SK-N-SH (cell line): ENCODE measurements around the gene MEF2C. TPM values are rescaled to one million over a fixed set of nuclear protein-coding genes. Genes with fewer than 3 reads are reported as not detected.
"Not testable (repeated sequence)": the region's sequence is repeated elsewhere in the genome, so short reads cannot be mapped to it uniquely, and the experiment has no call there.

ENCODE experiments used
- CTCF ChIA-PET: fragments of 300-600, 350-600 bp; formaldehyde crosslinking; extraction: SDS; loops from one replicate; lab custom pipeline; 2021; lab: Yijun Ruan, JAX
- POLR2A ChIA-PET: fragments of 350-600 bp; sonication (Branson Sonifier 250); formaldehyde crosslinking; extraction: SDS; loops from one replicate; lab custom pipeline; 2020; ENCODE audit warnings: antibody characterized with exemption, inconsistent platforms; lab: Yijun Ruan, JAX
- DNase-seq: peaks from one replicate; pipeline ENCODE4 v3.0.0; 2012
- H2AFZ ChIP-seq: fragments of 200-600 bp; sonication (generic); 2 replicates; pipeline ENCODE4 v1.8.1; 2016; ENCODE audit warnings: antibody characterized with exemption, mild to moderate bottlenecking, low read depth
- H3F3A ChIP-seq: fragments of 200-600 bp; sonication (generic); replicated peaks from 2 replicates; pipeline ENCODE3; 2016; ENCODE audit warnings: antibody characterized with exemption, mild to moderate bottlenecking; ENCODE audit not compliant: insufficient read depth
- H3K27ac ChIP-seq, 2 experiments: fragments of 200-500 bp in 1 of 2; fragments of 200-600 bp in 1 of 2; sonication (Bioruptor generic) in 1 of 2; sonication (generic), shearing (Covaris generic) in 1 of 2; 2 replicates each; pipeline versions ENCODE4 v1.5.1 to v1.6.1; 2014 to 2016; ENCODE audit warnings: low read depth in 2 of 2, inconsistent platforms in 1 of 2, low read length in 1 of 2, mild to moderate bottlenecking in 1 of 2, mixed read lengths in 1 of 2
- H3K27me3 ChIP-seq: fragments of 200-600 bp; sonication (generic), shearing (Covaris generic); 2 replicates; pipeline ENCODE4 v1.6.1; 2016; ENCODE audit warnings: mixed run types; ENCODE audit not compliant: insufficient read depth
- H3K36me3 ChIP-seq, 2 experiments: fragments of 200-500 bp in 1 of 2; fragments of 200-600 bp in 1 of 2; sonication (Bioruptor generic) in 1 of 2; sonication (generic) in 1 of 2; replicated peaks in 1 of 2; 2 replicates each; pipeline versions ENCODE3 to v1.5.1; 2014 to 2016; ENCODE audit warnings: low read length in 1 of 2, mild to moderate bottlenecking in 1 of 2; ENCODE audit not compliant: insufficient read depth in 2 of 2, control insufficient read depth in 1 of 2
- H3K4me1 ChIP-seq, 2 experiments: fragments of 200-500 bp in 1 of 2; fragments of 200-600 bp in 1 of 2; sonication (Bioruptor generic) in 1 of 2; sonication (generic), shearing (Covaris generic) in 1 of 2; 2 replicates each; pipeline versions ENCODE4 v1.5.1 to v1.6.1; 2014 to 2016; ENCODE audit warnings: low read depth in 1 of 2, low read length in 1 of 2, mixed run types in 1 of 2; ENCODE audit not compliant: insufficient read depth in 2 of 2, control insufficient read depth in 1 of 2
- H3K4me2 ChIP-seq: fragments of 200-600 bp; sonication (generic), shearing (Covaris generic); 2 replicates; pipeline ENCODE4 v1.6.1; 2017; ENCODE audit warnings: mixed run types
- H3K4me3 ChIP-seq, 2 experiments: fragments of 200-500 bp in 1 of 2; fragments of 200-600 bp in 1 of 2; sonication (Bioruptor generic) in 1 of 2; sonication (generic), shearing (Covaris generic) in 1 of 2; 2 replicates each; pipeline versions ENCODE4 v1.5.1 to v1.8.1; 2014 to 2016; ENCODE audit warnings: low read depth in 2 of 2, inconsistent platforms in 1 of 2, low read length in 1 of 2, mild to moderate bottlenecking in 1 of 2, mixed read lengths in 1 of 2, moderate library complexity in 1 of 2
- H3K79me2 ChIP-seq: fragments of 200-600 bp; sonication (generic); 2 replicates; pipeline ENCODE4 v1.8.1; 2017; ENCODE audit warnings: mild to moderate bottlenecking; ENCODE audit not compliant: insufficient read depth
- H3K9ac ChIP-seq: fragments of 200-600 bp; sonication (generic); 2 replicates; pipeline ENCODE4 v1.6.1; 2017; ENCODE audit warnings: mixed run types
- H3K9me2 ChIP-seq: fragments of 200-600 bp; sonication (generic); 2 replicates; pipeline ENCODE4 v1.6.1; 2017; ENCODE audit warnings: mixed run types
- H3K9me3 ChIP-seq: fragments of 200-600 bp; sonication (generic); 2 replicates; pipeline ENCODE4 v1.6.1; 2017; ENCODE audit warnings: mixed run types, mild to moderate bottlenecking, moderate library complexity
- H4K20me1 ChIP-seq: fragments of 200-600 bp; sonication (generic); 2 replicates; pipeline ENCODE4 v1.6.1; 2017; ENCODE audit warnings: mild to moderate bottlenecking, mixed run types; ENCODE audit not compliant: insufficient read depth
- CHD2 ChIP-seq: fragments of 150-350 bp; IDR thresholded peaks from 2 replicates; pipeline ENCODE4 v1.6.1; 2018; ENCODE audit warnings: low read length; ENCODE audit not compliant: partially characterized antibody
- EZH2phosphoT487 ChIP-seq: fragments of 200-600 bp; sonication (generic); IDR thresholded peaks from 2 replicates; pipeline ENCODE4 v1.6.1; 2017; ENCODE audit warnings: low read depth, mixed run types, mild to moderate bottlenecking, antibody characterized with exemption, moderate library complexity, borderline replicate concordance
- FOXJ3 ChIP-seq: sonication (generic); formaldehyde crosslinking; IDR thresholded peaks from 2 replicates; pipeline ENCODE4 v1.5.1; 2020; ENCODE audit warnings: mild to moderate bottlenecking, missing genetic modification reagents
- FOXM1 ChIP-seq: IDR thresholded peaks from 2 replicates; pipeline ENCODE4 v1.4.0; 2012; ENCODE audit warnings: low read depth, mild to moderate bottlenecking
- GATA2 ChIP-seq: sonication (generic); formaldehyde crosslinking; IDR thresholded peaks from 2 replicates; pipeline ENCODE4 v1.5.0; 2020; ENCODE audit warnings: mild to moderate bottlenecking, missing genetic modification reagents
- MEF2A ChIP-seq: IDR thresholded peaks from 2 replicates; pipeline ENCODE4 v1.4.0; 2012; ENCODE audit warnings: low read depth, borderline replicate concordance
- MXI1 ChIP-seq: IDR thresholded peaks from 2 replicates; pipeline ENCODE4 v1.6.1; 2012; ENCODE audit warnings: mild to moderate bottlenecking, low read depth, low read length, improper control_type of control experiment
- NRF1 ChIP-seq: IDR thresholded peaks from 2 replicates; pipeline ENCODE4 v1.6.1; 2012; ENCODE audit warnings: low read depth, mild to moderate bottlenecking, low read length
- POLR2AphosphoS5 ChIP-seq: IDR thresholded peaks from 2 replicates; pipeline ENCODE4 v1.6.1; 2012; ENCODE audit warnings: low read depth, low read length
- RAD21 ChIP-seq: IDR thresholded peaks from 2 replicates; pipeline ENCODE4 v1.6.1; 2012; ENCODE audit warnings: mild to moderate bottlenecking, low read length
- RCOR1 ChIP-seq: fragments of 150-350 bp; IDR thresholded peaks from 2 replicates; pipeline ENCODE4 v1.6.1; 2017; ENCODE audit warnings: antibody characterized with exemption, low read length
- RXRA ChIP-seq: IDR thresholded peaks from 2 replicates; pipeline ENCODE4 v1.4.0; 2012; ENCODE audit warnings: low read depth, mild to moderate bottlenecking, borderline replicate concordance
- SIN3A ChIP-seq: IDR thresholded peaks from 2 replicates; pipeline ENCODE4 v1.6.1; 2012; ENCODE audit warnings: low read depth, mild to moderate bottlenecking, low read length, moderate library complexity, borderline replicate concordance
- SMC3 ChIP-seq: IDR thresholded peaks from 2 replicates; pipeline ENCODE4 v1.6.1; 2012; ENCODE audit warnings: low read depth, low read length, improper control_type of control experiment
- TAF1 ChIP-seq: IDR thresholded peaks from 2 replicates; pipeline ENCODE4 v1.6.1; 2012; ENCODE audit warnings: low read depth, mild to moderate bottlenecking, low read length, moderate library complexity, borderline replicate concordance
- TCF12 ChIP-seq: IDR thresholded peaks from 2 replicates; pipeline ENCODE4 v1.4.0; 2012
- WGBS: methylation state at CpG from one replicate; pipeline ENCODE4 v1.1.6; 2017; ENCODE audit warnings: low lambda C conversion rate; 5-methylcytosine and 5-hydroxymethylcytosine counted together
- polyA plus RNA-seq, 3 experiments: library from polyadenylated mRNA; depleted of rRNA; stranded (reverse); fragments of >200 nt; gene quantifications; 2 replicates each; pipeline ENCODE4 v1.2.3, GENCODE V29; 2012
- TF ChIP-seq, protein P1 (sequence below): fragments of 200-600 bp; sonication (generic); IDR thresholded peaks from 2 replicates; pipeline ENCODE4 v1.6.1; 2017; ENCODE audit warnings: antibody characterized with exemption, mild to moderate bottlenecking, moderate library complexity
- TF ChIP-seq, protein P2 (sequence below): IDR thresholded peaks from 2 replicates; pipeline ENCODE4; 2012

Gene MEF2C
- polyA plus RNA-seq, 1 of the 3 experiments (the other 2 are of a cell fraction): 1.2 TPM

DNA sequence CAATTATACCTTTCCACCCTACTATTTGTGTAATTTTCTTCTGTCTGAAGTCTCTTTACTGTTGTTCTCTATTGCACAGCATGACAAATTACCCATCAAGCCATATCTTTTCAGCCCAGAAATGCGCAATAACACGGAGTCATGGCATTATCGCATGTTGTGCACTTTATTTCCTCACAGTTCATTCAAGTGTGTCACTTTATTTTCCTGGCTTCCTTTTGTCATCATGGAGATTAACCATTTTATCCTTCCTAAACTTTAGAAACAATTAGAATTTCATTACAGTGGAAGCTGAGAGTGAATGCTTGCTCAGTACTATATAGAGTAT lies 41.3 kb upstream of the MEF2C start:
- ChIA-PET CTCF (no interaction called here), POLR2A (no interaction called here)
- no peaks in the 10 kb centered on the region for H3F3A ChIP-seq
- no peaks in the 10 kb centered on the region for H4K20me1 ChIP-seq
- H3K9me3 ChIP-seq: no peaks in the 10 kb centered on the region
- 67% methylated on average over 3 of the region's 3 CpGs for WGBS
- no peaks in the 10 kb centered on the region for H3K36me3 ChIP-seq
- no peak overlapping the region for H3K4me3 ChIP-seq
- H3K27me3 ChIP-seq: no peaks in the 10 kb centered on the region
- no peak overlapping the region for H2AFZ ChIP-seq
- H3K27ac ChIP-seq: no peak overlapping the region
- no peaks in the 10 kb centered on the region for H3K9me2 ChIP-seq
- H3K9ac ChIP-seq: no peak overlapping the region
- no peaks in the 10 kb centered on the region for H3K4me1 ChIP-seq
- no peaks in the 10 kb centered on the region for H3K79me2 ChIP-seq
- TF ChIP-seq, protein P1, sequence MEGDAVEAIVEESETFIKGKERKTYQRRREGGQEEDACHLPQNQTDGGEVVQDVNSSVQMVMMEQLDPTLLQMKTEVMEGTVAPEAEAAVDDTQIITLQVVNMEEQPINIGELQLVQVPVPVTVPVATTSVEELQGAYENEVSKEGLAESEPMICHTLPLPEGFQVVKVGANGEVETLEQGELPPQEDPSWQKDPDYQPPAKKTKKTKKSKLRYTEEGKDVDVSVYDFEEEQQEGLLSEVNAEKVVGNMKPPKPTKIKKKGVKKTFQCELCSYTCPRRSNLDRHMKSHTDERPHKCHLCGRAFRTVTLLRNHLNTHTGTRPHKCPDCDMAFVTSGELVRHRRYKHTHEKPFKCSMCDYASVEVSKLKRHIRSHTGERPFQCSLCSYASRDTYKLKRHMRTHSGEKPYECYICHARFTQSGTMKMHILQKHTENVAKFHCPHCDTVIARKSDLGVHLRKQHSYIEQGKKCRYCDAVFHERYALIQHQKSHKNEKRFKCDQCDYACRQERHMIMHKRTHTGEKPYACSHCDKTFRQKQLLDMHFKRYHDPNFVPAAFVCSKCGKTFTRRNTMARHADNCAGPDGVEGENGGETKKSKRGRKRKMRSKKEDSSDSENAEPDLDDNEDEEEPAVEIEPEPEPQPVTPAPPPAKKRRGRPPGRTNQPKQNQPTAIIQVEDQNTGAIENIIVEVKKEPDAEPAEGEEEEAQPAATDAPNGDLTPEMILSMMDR: no peak
- TF ChIP-seq SMC3 (no peak), RAD21 (no peak), TAF1 (no peak), EZH2phosphoT487 (no peak), RXRA (no peak), POLR2AphosphoS5 (no peak), FOXJ3 (CRISPR knock-in tag) (no peak), FOXM1 (no peak), TCF12 (no peak)
- TF ChIP-seq, protein P2, sequence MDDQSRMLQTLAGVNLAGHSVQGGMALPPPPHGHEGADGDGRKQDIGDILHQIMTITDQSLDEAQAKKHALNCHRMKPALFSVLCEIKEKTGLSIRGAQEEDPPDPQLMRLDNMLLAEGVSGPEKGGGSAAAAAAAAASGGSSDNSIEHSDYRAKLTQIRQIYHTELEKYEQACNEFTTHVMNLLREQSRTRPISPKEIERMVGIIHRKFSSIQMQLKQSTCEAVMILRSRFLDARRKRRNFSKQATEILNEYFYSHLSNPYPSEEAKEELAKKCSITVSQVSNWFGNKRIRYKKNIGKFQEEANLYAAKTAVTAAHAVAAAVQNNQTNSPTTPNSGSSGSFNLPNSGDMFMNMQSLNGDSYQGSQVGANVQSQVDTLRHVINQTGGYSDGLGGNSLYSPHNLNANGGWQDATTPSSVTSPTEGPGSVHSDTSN: no peak
- TF ChIP-seq, all 33 proteins: peak for 0
- no peak overlapping the region for H3K4me2 ChIP-seq
- no peak for DNase-seq

DNA sequence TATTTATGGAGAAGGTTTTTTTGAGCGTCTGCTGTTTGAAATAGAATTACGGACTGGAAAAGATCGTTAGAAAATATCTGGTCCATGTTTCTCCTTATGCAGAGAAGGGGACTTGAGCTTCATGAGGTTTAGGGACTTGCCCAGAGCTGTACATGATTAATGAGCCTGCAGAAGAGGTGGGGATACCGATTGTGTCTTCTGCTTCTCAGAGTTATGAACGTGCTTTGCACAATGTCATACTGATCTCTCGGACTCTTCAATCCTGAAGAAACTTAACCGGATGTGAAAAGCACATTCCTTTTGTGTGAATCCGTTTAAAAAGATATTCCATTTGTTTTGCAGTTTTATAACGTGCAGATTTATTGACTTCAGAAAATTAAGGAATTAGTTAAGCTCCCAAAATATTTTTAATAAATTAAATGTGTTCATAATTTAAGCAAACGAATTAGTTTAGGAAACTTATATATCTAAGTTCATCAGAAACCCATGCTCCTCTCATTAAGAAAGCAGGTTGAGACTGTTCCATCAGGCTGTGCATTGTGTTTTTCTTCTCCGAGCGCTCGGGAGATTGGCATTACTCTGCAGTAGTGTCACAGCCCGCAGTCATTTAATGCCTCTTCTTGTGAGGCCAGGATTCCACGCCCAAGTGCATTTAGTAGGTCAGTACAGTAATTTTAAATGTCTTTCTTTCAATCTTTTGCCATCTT lies 40.8 kb upstream of the MEF2C start:
- Histone ChIP-seq H2AFZ (no peak overlapping the region), H3K9me3 (no peaks in the 10 kb centered on the region), H3K36me3 (no peaks in the 10 kb centered on the region), H4K20me1 (no peaks in the 10 kb centered on the region)
- WGBS: 69% methylated on average over 15 of the region's 15 CpGs
- TF ChIP-seq TCF12: no peak
- no peak for TF ChIP-seq SIN3A
- TF ChIP-seq MEF2A: no peak
- TF ChIP-seq FOXJ3 (CRISPR knock-in tag): no peak
- TF ChIP-seq GATA2 (CRISPR knock-in tag): no peak
- TF ChIP-seq NRF1: no peak
- TF ChIP-seq, protein P2: no peak
- no peak for TF ChIP-seq FOXM1
- TF ChIP-seq RXRA: no peak
- TF ChIP-seq RCOR1: no peak
- TF ChIP-seq CHD2: no peak
- TF ChIP-seq POLR2AphosphoS5: no peak
- TF ChIP-seq MXI1: no peak
- TF ChIP-seq, all 33 proteins: peak for 0
- DNase-seq: no peak
- Histone ChIP-seq H3K9ac (no peak overlapping the region), H3F3A (no peaks in the 10 kb centered on the region), H3K9me2 (no peaks in the 10 kb centered on the region), H3K27ac (no peak overlapping the region), H3K4me2 (no peak overlapping the region), H3K27me3 (no peaks in the 10 kb centered on the region), H3K79me2 (no peaks in the 10 kb centered on the region), H3K4me3 (no peak overlapping the region), H3K4me1 (no peaks in the 10 kb centered on the region)
- ChIA-PET CTCF (no interaction called here), POLR2A (no interaction called here)

DNA sequence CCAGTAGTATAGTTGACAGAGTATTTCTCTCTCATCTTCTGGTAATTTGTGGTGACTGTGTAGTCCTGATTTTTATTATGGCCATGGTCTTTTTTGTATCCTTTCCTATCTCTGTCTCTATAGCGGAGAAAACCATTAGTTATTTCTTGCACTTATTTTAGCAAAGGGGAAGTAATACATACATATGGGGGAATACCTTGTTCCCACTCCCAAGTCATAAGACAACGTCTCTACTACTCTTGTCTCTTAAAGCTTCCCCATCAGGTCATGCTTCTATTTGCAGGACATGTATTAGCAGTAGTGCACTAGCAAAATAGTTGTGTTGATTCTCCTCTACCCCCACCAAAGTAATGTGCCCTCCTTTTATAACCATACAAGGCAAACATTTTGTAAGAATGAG lies 29.8 kb upstream of the MEF2C start:
- DNase-seq, CTCF ChIA-PET, H3K9ac ChIP-seq, H3K4me2 ChIP-seq, H3K79me2 ChIP-seq, H3K9me3 ChIP-seq, H3K27ac ChIP-seq, H3K4me3 ChIP-seq, H3K27me3 ChIP-seq, H2AFZ ChIP-seq, POLR2A ChIA-PET, H4K20me1 ChIP-seq, H3K36me3 ChIP-seq, H3K9me2 ChIP-seq, H3K4me1 ChIP-seq, H3F3A ChIP-seq: not testable (repeated sequence)
- WGBS: 86% methylated on average over 2 of the region's 2 CpGs
